GM18499 (cell line): ENCODE data around the gene PTPRZ1.

Experiments
- ATAC-seq: cut with Tn5 transposase; IDR thresholded peaks from one replicate; pipeline ENCODE4 v1.9.1; 2021; ENCODE audit warnings: moderate number of reproducible peaks; ENCODE audit not compliant: insufficient read depth, unreplicated experiment

The PTPRZ1 gene

GRCh38 chr7:122035876-122036275 lies 162.9 kb downstream of the PTPRZ1 start:
- no peak for ATAC-seq

- no peak for ATAC-seq
Observed at GRCh38 chr7:122038134-122038533, 165.2 kb downstream of the PTPRZ1 start.

DNA sequence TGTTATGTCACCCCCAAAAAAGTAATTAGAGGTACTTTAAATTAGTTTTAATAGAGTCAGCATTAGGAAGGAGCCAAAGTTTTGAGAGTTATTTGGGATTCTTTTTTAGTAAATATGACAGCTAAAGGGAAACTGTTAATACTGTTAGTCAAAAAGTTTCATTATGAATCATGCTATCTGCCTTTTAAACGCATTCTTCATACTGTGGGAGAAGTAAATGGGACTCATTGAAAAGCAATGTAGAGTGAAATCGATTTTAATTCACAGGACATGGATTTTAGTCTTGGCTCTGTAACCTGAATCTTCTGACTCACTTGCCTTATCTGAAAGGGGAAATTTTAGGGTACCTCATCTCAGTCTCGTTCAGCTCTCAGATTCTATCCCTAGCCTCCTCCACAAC lies 165.9 kb downstream of the PTPRZ1 start:
- ATAC-seq = no peak

DNA sequence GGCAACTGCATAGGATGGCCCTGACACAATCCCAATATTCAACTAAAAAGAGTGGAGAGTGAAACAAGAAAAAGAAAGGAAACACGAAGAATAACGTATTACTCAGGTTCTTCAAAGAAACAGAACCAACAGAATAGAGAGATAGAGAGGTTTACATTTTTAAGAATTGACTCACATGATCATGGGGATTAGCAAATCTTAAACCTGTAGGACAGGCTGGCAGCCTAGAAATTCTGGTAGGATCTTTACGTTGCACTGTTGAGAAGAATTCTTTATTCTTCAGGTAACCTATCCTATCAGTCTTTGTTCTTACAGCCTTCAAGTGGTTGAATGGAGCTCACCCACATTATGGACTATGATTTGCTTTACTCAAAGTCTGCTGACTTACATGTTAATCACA lies 167.2 kb downstream of the PTPRZ1 start:
- ATAC-seq = no peak

- ATAC-seq = no peak
Observed at GRCh38 chr7:122046402-122046801, 173.4 kb downstream of the PTPRZ1 start.

GRCh38 chr7:122054393-122054792 lies 181.4 kb downstream of the PTPRZ1 start:
- no peak for ATAC-seq

DNA sequence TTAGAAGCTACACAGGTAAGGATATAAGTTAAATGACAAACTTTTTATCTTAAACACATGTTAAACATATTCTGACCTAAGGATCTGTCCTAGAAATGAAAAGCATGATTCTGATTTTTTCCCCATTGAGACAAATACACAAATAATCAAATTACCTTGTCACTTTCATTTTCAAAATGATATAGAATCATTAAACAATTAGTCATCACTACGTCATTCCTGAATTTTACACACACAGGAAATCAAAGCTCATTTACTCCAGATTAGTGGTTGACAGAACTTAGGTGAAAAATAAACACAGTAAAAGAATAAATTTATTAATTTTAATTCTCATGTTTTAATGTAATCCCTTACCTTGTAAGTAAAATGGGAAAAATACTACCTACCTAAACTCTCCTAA lies 182.1 kb downstream of the PTPRZ1 start:
- no peak for ATAC-seq

- no peak for ATAC-seq
Observed at GRCh38 chr7:122056977-122057376, 184.0 kb downstream of the PTPRZ1 start.

DNA sequence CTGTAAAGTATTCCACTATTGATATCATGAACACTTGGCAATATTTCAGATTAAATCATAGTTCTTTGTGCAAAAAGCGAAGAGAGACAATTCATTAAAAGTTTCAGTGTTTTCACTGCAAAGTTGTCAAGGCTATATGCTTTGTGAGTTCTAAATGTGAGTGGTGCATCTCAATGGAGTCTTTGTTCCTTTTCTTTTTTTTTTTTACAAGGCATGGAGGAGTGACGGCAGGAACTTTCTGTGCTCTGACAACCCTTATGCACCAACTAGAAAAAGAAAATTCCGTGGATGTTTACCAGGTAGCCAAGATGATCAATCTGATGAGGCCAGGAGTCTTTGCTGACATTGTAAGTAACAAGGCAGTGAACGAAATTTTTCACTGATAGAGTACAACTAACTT lies 186.6 kb downstream of the PTPRZ1 start:
- no peak for ATAC-seq

GRCh38 chr7:122063146-122063545 lies 190.2 kb downstream of the PTPRZ1 start:
- no peak for ATAC-seq

GRCh38 chr7:122064971-122065370 lies 192.0 kb downstream of the PTPRZ1 start:
- ATAC-seq = no peak

DNA sequence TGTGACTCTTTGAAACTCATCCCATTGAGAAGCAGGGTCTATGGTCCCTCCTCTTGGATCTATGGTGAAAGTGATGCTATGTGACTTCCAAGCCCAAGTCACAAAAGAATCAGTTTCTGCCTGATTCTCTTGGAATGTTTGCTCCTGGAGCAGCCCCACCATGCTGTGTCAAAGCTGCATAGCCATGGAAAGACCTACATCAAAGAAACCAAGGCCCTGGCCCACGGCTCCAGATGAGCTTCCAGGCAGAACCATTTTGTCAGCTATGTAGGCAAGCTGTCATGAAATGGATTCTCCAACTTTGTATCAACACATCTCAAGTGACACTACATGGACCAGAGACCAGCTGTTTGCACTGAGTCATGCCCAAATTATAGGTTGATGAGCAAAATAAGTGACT lies 194.1 kb downstream of the PTPRZ1 start:
- no peak for ATAC-seq

DNA sequence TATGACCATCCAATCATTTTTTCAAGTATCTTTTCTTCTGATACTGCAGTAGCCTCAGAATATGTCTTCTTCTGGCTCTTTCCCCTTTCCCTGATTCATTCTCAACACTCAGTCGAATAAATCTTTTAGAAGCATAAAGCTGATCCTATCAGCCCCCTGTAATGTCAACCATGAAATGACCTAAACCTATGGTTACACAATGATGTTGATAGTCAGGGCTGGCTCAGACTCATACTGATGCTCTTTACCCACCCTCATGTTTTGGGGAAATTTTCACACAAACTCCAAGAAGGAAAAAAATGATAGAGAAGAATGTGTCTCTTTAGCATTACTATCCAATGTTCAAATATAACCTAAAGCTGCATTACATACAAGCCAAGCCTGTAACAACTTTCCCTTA lies 195.1 kb downstream of the PTPRZ1 start:
- ATAC-seq = no peak

DNA sequence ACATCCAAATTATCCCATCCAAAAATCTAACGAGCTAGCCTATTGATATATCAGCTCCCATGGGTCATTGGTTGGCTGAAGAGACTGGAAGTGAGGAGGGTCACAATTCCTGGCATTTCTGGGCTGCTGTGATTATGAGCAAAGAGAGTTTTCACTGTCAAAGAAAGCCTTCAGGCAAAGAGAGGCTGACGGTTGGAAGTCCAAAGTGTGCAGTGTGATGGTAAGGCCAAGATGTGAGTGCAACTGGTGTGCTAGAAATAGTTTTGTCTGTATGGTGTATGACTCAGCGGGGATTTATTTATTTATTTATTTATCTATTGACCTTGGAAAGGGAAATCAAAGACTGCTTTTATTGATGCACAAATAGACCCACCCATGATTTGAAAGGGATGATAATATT lies 196.0 kb downstream of the PTPRZ1 start:
- ATAC-seq = no peak

DNA sequence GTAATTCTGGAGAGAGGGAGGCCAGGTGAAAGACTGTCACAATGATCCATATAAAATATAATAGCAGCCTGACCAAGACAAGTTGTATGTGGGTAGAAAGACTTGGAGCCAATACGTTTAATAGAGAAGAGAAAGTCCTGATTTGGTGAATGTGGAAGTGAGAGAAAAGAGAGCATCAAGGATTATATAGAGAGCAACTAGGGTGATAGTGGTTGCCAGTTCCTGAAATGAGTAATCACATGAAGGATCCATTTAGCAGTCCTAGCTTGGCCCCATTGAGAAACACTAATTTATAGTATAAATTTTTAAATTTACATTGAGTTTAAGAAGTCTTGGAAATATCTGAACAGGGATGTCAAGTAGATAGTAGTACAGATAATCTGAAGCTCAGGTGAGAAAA lies 197.1 kb downstream of the PTPRZ1 start:
- ATAC-seq = no peak

- no peak for ATAC-seq
Observed at GRCh38 chr7:122070834-122071233, 197.9 kb downstream of the PTPRZ1 start.

DNA sequence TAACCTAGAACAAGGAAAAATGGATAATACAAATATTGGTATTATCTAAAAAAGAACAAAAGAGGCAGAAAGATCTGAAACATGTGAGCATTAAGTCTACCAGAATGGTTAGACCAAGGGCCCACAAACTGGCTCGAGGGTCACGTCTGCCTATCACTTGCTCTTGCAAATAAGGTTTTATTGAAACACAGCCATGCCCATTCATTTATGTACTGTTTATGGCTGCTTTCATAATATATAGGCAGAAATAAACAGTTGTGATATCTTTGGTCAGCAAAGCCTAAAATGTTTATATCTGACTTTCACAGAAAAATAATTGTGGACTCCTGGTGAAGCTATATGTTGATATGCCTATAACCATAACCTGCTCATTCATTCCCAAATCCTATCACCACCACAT lies 199.3 kb downstream of the PTPRZ1 start:
- ATAC-seq = no peak

DNA sequence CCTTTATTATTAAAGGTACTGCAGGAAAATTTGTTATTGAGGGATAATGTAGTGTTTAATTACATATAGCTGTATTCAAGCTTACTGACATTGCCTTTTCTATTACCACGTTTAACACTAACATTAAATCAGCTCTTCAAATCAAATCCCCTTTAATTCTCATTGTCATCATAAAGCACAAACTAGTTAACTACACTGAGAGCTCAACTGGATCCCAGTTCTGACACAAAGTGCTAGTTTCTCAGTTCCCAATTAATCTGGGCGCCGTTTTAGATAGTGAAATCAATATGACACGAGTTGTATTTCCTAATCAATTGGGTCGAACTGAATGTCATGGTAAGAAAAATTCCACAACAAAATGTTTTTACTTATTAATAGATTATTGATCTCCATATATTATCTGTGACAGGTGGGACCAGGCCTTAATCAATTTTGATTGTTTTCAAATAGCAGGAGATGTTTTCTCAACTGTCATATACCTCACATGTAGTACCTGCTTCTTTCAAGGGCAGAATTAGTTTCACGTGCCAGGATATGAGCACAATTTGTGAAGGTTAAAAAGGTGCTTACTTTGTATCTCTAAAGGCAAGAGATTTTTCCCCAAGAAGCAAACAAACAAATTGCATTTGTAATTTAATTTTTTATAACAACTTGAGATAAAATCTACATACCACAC lies 200.1 kb downstream of the PTPRZ1 start:
- ATAC-seq = no peak

DNA sequence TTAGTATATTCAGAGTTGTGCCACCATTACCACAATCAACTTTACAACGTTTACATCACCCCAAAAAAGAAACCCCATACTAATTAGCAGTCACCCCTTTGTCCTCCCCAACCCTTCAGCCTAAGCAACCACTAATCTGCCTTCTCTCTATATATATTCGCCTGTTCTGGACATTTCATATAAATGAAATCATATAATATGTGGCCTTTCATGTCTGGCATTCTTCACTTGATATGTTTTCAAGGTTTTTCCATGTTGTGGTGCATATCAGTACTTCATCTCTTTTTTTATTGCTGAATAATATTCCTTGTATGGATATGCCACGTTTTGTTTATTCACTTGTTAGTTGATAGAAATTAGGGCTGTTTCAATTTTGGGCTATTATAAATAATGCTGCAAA lies 200.7 kb downstream of the PTPRZ1 start:
- no peak for ATAC-seq

DNA sequence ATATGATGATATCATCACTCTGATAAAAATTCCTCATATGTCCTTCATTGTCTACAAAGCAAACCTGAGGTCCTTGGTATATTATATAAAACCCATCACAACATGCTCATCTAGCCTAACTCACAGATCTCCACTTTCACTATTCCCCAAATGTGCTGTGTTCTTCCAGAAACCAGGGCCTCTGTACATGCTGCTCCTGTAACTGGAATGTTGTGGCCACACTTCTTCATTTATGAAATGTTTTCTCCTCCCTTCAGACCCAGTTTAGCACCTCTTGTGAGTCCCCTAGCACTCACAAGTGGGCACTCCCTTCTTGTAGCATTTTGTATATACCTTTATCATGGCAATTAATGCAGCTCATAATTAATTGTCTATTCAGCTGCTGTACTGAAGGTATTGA lies 209.2 kb downstream of the PTPRZ1 start:
- no peak for ATAC-seq

DNA sequence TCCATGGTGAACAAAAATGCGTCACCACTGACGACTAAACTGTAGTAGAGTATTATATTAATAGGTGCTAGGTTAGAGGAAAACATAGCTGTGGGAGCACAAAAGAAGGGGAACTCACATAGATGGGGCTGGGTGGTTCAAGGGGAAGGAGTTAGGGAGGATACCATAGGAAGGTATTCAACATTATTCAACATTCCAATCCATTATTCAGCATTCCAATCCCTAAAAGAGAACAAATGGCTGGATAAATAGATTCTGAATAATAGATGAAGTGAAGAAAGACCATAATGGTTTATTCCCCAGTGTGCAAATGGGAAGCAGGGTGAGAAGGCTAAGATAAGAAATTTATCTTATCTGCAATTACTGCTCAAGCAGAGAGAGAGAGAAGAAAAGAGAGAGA lies 209.7 kb downstream of the PTPRZ1 start:
- no peak for ATAC-seq

GRCh38 chr7:122092964-122093797 lies 220.2 kb downstream of the PTPRZ1 start:
- peak; percentile 99 for ATAC-seq
